HCT116 (cell line): Measurements from ENCODE around the gene PRKD2. TPM values are rescaled to one million over a fixed set of nuclear protein-coding genes. Genes with fewer than 3 reads are reported as not detected.

Experiments
- ATAC-seq: fragments of 200-7000 bp; cut with Tn5 transposase; 2 replicates; pipeline ENCODE4 v1.9.1; 2020; ENCODE audit warnings: mild to moderate bottlenecking, moderate library complexity
- BruUV-seq: library from RNA; stranded (reverse); fragments of 400-500 nt; replicated peaks from 2 replicates; lab custom pipeline; 2021; lab: Mats Ljungman, UMichigan
- CTCF ChIA-PET: fragments of 300-600 bp; sonication (Branson Sonifier 250); formaldehyde crosslinking; loops from one replicate; lab custom pipeline; 2021; ENCODE audit warnings: antibody characterized with exemption; lab: Charles Lee
- POLR2A ChIA-PET: fragments of 300-600, 350-600 bp; sonication (Branson Sonifier 250); formaldehyde crosslinking; loops from one replicate; lab custom pipeline; 2021; ENCODE audit warnings: antibody characterized with exemption; lab: Charles Lee
- RAD21 ChIA-PET, 2 experiments: fragments of 300-600 bp; sonication (Branson Sonifier 250); formaldehyde crosslinking; loops; one replicate each; lab custom pipeline; 2023; ENCODE audit warnings: low total read pairs in 2 of 2; ENCODE audit not compliant: uncharacterized antibody in 2 of 2, unreplicated experiment in 2 of 2, low non-redundant PET in 1 of 2; lab: Charles Lee
- DNase-seq: peaks from one replicate; pipeline ENCODE4 v3.0.0-alpha.2; 2010; ENCODE audit warnings: low read depth, low spot score
- H2AFZ ChIP-seq: fragments of 200-600 bp; shearing (Covaris generic), sonication (generic); 2 replicates; pipeline ENCODE4 v1.6.1; 2017; ENCODE audit warnings: low read depth, mixed run types, mixed read lengths, antibody characterized with exemption, low read length; ENCODE audit not compliant: poor library complexity, severe bottlenecking
- H3K27ac ChIP-seq: 2 replicates; pipeline ENCODE4 v1.5.1; 2012; ENCODE audit warnings: low read depth, low read length
- H3K27me3 ChIP-seq: fragments of 200-600 bp; sonication (generic); 2 replicates; pipeline ENCODE4 v1.6.1; 2016; ENCODE audit warnings: mixed run types, low read length, mixed read lengths; ENCODE audit not compliant: insufficient read depth
- H3K36me3 ChIP-seq, 2 experiments: fragments of 200-500 bp in 1 of 2; fragments of 200-600 bp in 1 of 2; sonication (Bioruptor generic) in 1 of 2; sonication (generic) in 1 of 2; 2 replicates each; pipeline versions ENCODE4 v1.5.1 to v1.6.1; 2014 to 2016; ENCODE audit warnings: low read length in 2 of 2, inconsistent platforms in 1 of 2, mixed read lengths in 1 of 2, mixed run types in 1 of 2; ENCODE audit not compliant: insufficient read depth in 2 of 2, control insufficient read depth in 1 of 2
- H3K4me1 ChIP-seq, 2 experiments: fragments of 200-600 bp in 1 of 2; sonication (generic) in 1 of 2; 2 replicates each; pipeline versions ENCODE4 v1.5.1 to v1.6.1; 2012 to 2017; ENCODE audit warnings: low read length in 2 of 2, inconsistent platforms in 1 of 2, mild to moderate bottlenecking in 1 of 2, mixed read lengths in 1 of 2, mixed run types in 1 of 2, moderate library complexity in 1 of 2; ENCODE audit not compliant: insufficient read depth in 2 of 2, control insufficient read depth in 1 of 2
- H3K4me2 ChIP-seq: fragments of 200-600 bp; sonication (generic); 2 replicates; pipeline ENCODE4 v1.6.1; 2017; ENCODE audit warnings: mixed run types, low read length, mixed read lengths
- H3K4me3 ChIP-seq, 2 experiments: fragments of 200-600 bp in 1 of 2; sonication (generic) in 1 of 2; replicated peaks in 1 of 2; 2 replicates each; pipeline ENCODE4 v1.5.1; 2011 to 2016; ENCODE audit warnings: low read length in 2 of 2, control low read depth in 1 of 2, low read depth in 1 of 2, mild to moderate bottlenecking in 1 of 2, mixed read lengths in 1 of 2, mixed run types in 1 of 2
- H3K79me2 ChIP-seq: fragments of 200-600 bp; sonication (generic); 2 replicates; pipeline ENCODE4 v1.6.1; 2017; ENCODE audit warnings: mild to moderate bottlenecking, mixed run types, low read length, moderate library complexity, mixed read lengths; ENCODE audit not compliant: insufficient read depth
- H3K9ac ChIP-seq: fragments of 200-600 bp; sonication (generic); 2 replicates; pipeline ENCODE4 v1.6.1; 2016; ENCODE audit warnings: low read length, mixed read lengths
- H3K9me2 ChIP-seq: fragments of 200-600 bp; sonication (generic), shearing (Covaris generic); 2 replicates; pipeline ENCODE4 v1.6.1; 2017; ENCODE audit warnings: mixed run types, mild to moderate bottlenecking, moderate library complexity; ENCODE audit not compliant: insufficient read depth
- H3K9me3 ChIP-seq, 2 experiments: fragments of 200-500 bp in 1 of 2; fragments of 200-600 bp in 1 of 2; sonication (Bioruptor generic) in 1 of 2; sonication (generic) in 1 of 2; 2 replicates each; pipeline ENCODE4 v1.6.1; 2014 to 2017; ENCODE audit warnings: low read length in 2 of 2, mixed read lengths in 2 of 2, inconsistent platforms in 1 of 2, low read depth in 1 of 2, mild to moderate bottlenecking in 1 of 2, mixed run types in 1 of 2, moderate library complexity in 1 of 2; ENCODE audit not compliant: control insufficient read depth in 1 of 2, insufficient read depth in 1 of 2
- H4K20me1 ChIP-seq: fragments of 200-600 bp; sonication (generic), shearing (Covaris generic); 2 replicates; pipeline ENCODE4 v1.6.1; 2017; ENCODE audit warnings: mixed run types, mild to moderate bottlenecking, moderate library complexity; ENCODE audit not compliant: insufficient read depth
- ATF3 ChIP-seq: IDR thresholded peaks from 2 replicates; pipeline ENCODE4 v1.6.1; 2012
- CEBPB ChIP-seq: IDR thresholded peaks from 2 replicates; pipeline ENCODE4 v1.6.1; 2012; ENCODE audit warnings: low read depth
- CTCF ChIP-seq, 3 experiments: fragments of 200-600 bp in 1 of 3; sonication (generic) in 1 of 3; IDR thresholded peaks in 2 of 3; conservative IDR thresholded peaks in 1 of 3; 2 replicates each; pipeline ENCODE4 v1.5.1; 2012 to 2017; ENCODE audit warnings: low read depth in 2 of 3, low read length in 2 of 3, antibody characterized with exemption in 1 of 3, borderline replicate concordance in 1 of 3, control low read depth in 1 of 3, mild to moderate bottlenecking in 1 of 3, mixed read lengths in 1 of 3, mixed run types in 1 of 3, moderate library complexity in 1 of 3; ENCODE audit not compliant: insufficient read depth in 1 of 3
- POLR2A ChIP-seq: IDR thresholded peaks from 2 replicates; pipeline ENCODE4 v1.7.0; 2011; ENCODE audit warnings: borderline replicate concordance; ENCODE audit not compliant: insufficient read depth, insufficient read length; ENCODE audit errors: extremely low read depth
- RAD21 ChIP-seq: IDR thresholded peaks from 2 replicates; pipeline ENCODE4 v1.6.1; 2012; ENCODE audit warnings: low read depth, mild to moderate bottlenecking
- intact Hi-C: fragments of 100-400 bp; cut with micrococcal nuclease; formaldehyde crosslinking; loops from 2 replicates; pipeline ENCODE4 v1.10.0; 2022
- total RNA-seq: library from RNA; stranded (reverse); gene quantifications from one replicate; pipeline ENCODE4 v1.2.1, GENCODE V29; 2021; ENCODE audit not compliant: unreplicated experiment

PRKD2 gene
- total RNA-seq, 1 experiment from 2014 or later = 73.5 TPM

GRCh38 chr19:46732172-46732938, 15.4 kb upstream of the PRKD2 start:
- Histone ChIP-seq H3K9ac (no peak overlapping the region), H3K27ac (no peak overlapping the region; the same call in 1 of the 2 replicates), H3K79me2 (peaks cover 91% of the 10 kb centered on the region), H3K9me2 (no peaks in the 10 kb centered on the region), H3K4me1 (peaks cover 0 to 16% of the 10 kb centered on the region in 2 experiments; a peak in 2 of 4 replicates), H3K27me3 (no peaks in the 10 kb centered on the region), H3K9me3 (no peaks in the 10 kb centered on the region), H3K36me3 (peaks cover 51 to 52% of the 10 kb centered on the region in 2 experiments), H3K4me2 (no peak overlapping the region), H4K20me1 (peaks cover 9% of the 10 kb centered on the region; the same call in 1 of the 2 replicates), H2AFZ (no peak overlapping the region), H3K4me3 (no peak overlapping the region)
- CTCF ChIA-PET = interaction anchor here (1.3 kb wide), 1 partner anchor 71 kb away, joined by 4 read pairs; the partner anchor contains the start of gene DACT3
- no peak for TF ChIP-seq CTCF (IDR thresholded peaks at IDR 0.05 in 2 of 3, conservative IDR thresholded peaks at IDR 0.05 in 1 of 3; ENCODE audit: borderline replicate concordance in 1 of 3, insufficient read depth in 1 of 3, low read depth in 2 of 3, low read length in 2 of 3)
- no peak for TF ChIP-seq ATF3
- no peak for TF ChIP-seq CEBPB
- TF ChIP-seq RAD21 = no peak
- no peak for TF ChIP-seq POLR2A
- POLR2A ChIA-PET = interaction anchor here (0.6 kb wide), 1 partner anchor 16 kb away, joined by 5 read pairs; the partner anchor contains the start of gene PRKD2
- BruUV-seq = no TSS peak
- DNase-seq (no peak), ATAC-seq (no peak)
- intact Hi-C loops = no loop called here
- RAD21 ChIA-PET = interaction anchor here in 1 of 2 experiments (0.5 kb wide), 1 partner anchor 108 kb away, joined by 3 read pairs; no protein-coding TSS in a partner anchor
